ENCODE measurements around the gene ZNF428.

GRCh38 chr19:43616954-43617353 is 2.5 kb downstream of the ZNF428 start:
- TF ChIP-seq, protein P1, sequence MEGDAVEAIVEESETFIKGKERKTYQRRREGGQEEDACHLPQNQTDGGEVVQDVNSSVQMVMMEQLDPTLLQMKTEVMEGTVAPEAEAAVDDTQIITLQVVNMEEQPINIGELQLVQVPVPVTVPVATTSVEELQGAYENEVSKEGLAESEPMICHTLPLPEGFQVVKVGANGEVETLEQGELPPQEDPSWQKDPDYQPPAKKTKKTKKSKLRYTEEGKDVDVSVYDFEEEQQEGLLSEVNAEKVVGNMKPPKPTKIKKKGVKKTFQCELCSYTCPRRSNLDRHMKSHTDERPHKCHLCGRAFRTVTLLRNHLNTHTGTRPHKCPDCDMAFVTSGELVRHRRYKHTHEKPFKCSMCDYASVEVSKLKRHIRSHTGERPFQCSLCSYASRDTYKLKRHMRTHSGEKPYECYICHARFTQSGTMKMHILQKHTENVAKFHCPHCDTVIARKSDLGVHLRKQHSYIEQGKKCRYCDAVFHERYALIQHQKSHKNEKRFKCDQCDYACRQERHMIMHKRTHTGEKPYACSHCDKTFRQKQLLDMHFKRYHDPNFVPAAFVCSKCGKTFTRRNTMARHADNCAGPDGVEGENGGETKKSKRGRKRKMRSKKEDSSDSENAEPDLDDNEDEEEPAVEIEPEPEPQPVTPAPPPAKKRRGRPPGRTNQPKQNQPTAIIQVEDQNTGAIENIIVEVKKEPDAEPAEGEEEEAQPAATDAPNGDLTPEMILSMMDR (IDR thresholded peaks at IDR 0.05; ENCODE audit: low read length): no peak
- no peak for TF ChIP-seq EZH2 (IDR thresholded peaks at IDR 0.05; ENCODE audit: borderline replicate concordance, low read length)

Measured in OCI-LY1 (cell line).